Lung (tissue), 12 donors: ENCODE results near the gene CATSPERB. TPM values are rescaled to one million over a fixed set of nuclear protein-coding genes. Genes with fewer than 3 reads are reported as not detected.

ENCODE experiments used
- ATAC-seq: fragments of 200-7000 bp; cut with Tn5 transposase; one replicate; pipeline ENCODE4 v1.9.1; 2020; ENCODE audit warnings: moderate number of reproducible peaks; ENCODE audit not compliant: insufficient read depth, low FRiP score
- DNase-seq, 3 donors: peaks; one replicate each; pipeline ENCODE4 v3.0.0-alpha.2; 2013 to 2017
- H3K27ac ChIP-seq, 2 donors: one replicate each; pipeline ENCODE4 v1.5.1; 2013; ENCODE audit warnings: mild to moderate bottlenecking in 2 of 2, moderate library complexity in 2 of 2, control low read depth in 1 of 2, inconsistent platforms in 1 of 2, low read depth in 1 of 2, low read length in 1 of 2
- H3K27me3 ChIP-seq, 3 donors: one replicate each; pipeline ENCODE4 v1.5.1; 2013; ENCODE audit warnings: low read length in 2 of 3; ENCODE audit not compliant: control insufficient read depth in 3 of 3, insufficient read depth in 3 of 3
- H3K36me3 ChIP-seq, 4 donors: one replicate each; pipeline ENCODE4 v1.5.1; 2013; ENCODE audit warnings: low read length in 4 of 4, mild to moderate bottlenecking in 1 of 4, moderate library complexity in 1 of 4; ENCODE audit not compliant: control insufficient read depth in 4 of 4, insufficient read depth in 4 of 4
- H3K4me1 ChIP-seq, 5 donors: one replicate each; pipeline ENCODE4 v1.5.1; 2013; ENCODE audit warnings: low read length in 5 of 5, mild to moderate bottlenecking in 2 of 5, moderate library complexity in 1 of 5; ENCODE audit not compliant: control insufficient read depth in 5 of 5, insufficient read depth in 5 of 5
- H3K4me3 ChIP-seq: one replicate; pipeline ENCODE4 v1.5.1; 2013; ENCODE audit warnings: mild to moderate bottlenecking, control low read depth, moderate library complexity
- H3K9ac ChIP-seq, 2 donors: one replicate each; pipeline ENCODE4 v1.5.1; 2013; ENCODE audit warnings: low read length in 2 of 2, control low read depth in 1 of 2; ENCODE audit not compliant: insufficient read depth in 1 of 2
- H3K9me3 ChIP-seq, 4 donors: one replicate each; pipeline ENCODE4 v1.5.1; 2013; ENCODE audit warnings: low read length in 3 of 4, mild to moderate bottlenecking in 1 of 4, moderate library complexity in 1 of 4; ENCODE audit not compliant: control insufficient read depth in 4 of 4, insufficient read depth in 3 of 4
- WGBS, 2 donors: extraction: QIAGEN DNeasy Blood & Tissue Kit; methylation state at CpG; one replicate each; pipeline ENCODE4 v1.1.7; 2013; 5-methylcytosine and 5-hydroxymethylcytosine counted together
- polyA plus RNA-seq, 2 donors: library from polyadenylated mRNA; stranded (reverse); fragments of 200-250 nt; gene quantifications; one replicate each; pipeline ENCODE4 v1.2.1, GENCODE V29; 2013
- total RNA-seq, 2 donors: library from RNA; depleted of rRNA in 1 of 2; stranded (reverse); fragments of >200 nt in 1 of 2; gene quantifications; one replicate each; pipeline ENCODE4 v1.2.1, GENCODE V29; 2014 to 2021
- TF ChIP-seq, protein P1 (sequence below): IDR thresholded peaks from 2 replicates; pipeline ENCODE4 v1.5.1; 2012; ENCODE audit warnings: mild to moderate bottlenecking; ENCODE audit errors: control extremely low read depth, extremely low read depth
- donor health status: control.
- donor health status: control.
- donor health status: Bipolar disorder and iron deficiency.
- donor health status: healthy.
- donor health status: DM: yes; HTN: yes; CAD: no.

Gene CATSPERB
- total and polyA plus RNA-seq, 4 donors = 0.57 to 9.0 (median 4.3) TPM

DNA sequence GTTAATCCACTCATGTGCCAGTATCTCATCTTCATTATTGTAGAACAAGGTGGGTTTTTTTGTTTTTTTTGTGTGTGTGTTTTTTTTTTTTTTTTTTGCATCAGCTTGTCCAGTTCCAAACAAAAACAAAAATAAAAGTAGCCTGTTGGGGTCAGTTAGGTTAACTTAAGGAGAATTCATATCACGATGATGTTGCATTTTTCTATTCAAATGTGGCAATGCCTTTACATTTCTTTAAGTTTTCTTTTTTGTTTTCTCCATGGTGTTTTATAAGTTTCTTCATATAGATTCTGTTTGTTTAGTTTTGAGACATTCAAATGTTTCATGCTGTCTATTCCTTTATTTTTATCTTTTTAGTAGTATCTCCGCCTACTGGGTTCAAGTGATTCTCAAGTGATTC is 16.2 kb upstream of the CATSPERB start:
- Histone ChIP-seq H3K4me1 (peaks cover 0 to 5% (median 0%) of the 10 kb centered on the region in 5 donors), H3K9me3 (no peaks in the 10 kb centered on the region), H3K36me3 (no peaks in the 10 kb centered on the region), H3K27me3 (no peaks in the 10 kb centered on the region), H3K4me3 (no peak overlapping the region), H3K9ac (no peak overlapping the region), H3K27ac (no peak overlapping the region)
- ATAC-seq (no peak), DNase-seq (no peak)
- TF ChIP-seq, protein P1, sequence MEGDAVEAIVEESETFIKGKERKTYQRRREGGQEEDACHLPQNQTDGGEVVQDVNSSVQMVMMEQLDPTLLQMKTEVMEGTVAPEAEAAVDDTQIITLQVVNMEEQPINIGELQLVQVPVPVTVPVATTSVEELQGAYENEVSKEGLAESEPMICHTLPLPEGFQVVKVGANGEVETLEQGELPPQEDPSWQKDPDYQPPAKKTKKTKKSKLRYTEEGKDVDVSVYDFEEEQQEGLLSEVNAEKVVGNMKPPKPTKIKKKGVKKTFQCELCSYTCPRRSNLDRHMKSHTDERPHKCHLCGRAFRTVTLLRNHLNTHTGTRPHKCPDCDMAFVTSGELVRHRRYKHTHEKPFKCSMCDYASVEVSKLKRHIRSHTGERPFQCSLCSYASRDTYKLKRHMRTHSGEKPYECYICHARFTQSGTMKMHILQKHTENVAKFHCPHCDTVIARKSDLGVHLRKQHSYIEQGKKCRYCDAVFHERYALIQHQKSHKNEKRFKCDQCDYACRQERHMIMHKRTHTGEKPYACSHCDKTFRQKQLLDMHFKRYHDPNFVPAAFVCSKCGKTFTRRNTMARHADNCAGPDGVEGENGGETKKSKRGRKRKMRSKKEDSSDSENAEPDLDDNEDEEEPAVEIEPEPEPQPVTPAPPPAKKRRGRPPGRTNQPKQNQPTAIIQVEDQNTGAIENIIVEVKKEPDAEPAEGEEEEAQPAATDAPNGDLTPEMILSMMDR = no peak
- WGBS, 2 donors = 98 to 99% methylated on average over 2 of the region's 2 CpGs

DNA sequence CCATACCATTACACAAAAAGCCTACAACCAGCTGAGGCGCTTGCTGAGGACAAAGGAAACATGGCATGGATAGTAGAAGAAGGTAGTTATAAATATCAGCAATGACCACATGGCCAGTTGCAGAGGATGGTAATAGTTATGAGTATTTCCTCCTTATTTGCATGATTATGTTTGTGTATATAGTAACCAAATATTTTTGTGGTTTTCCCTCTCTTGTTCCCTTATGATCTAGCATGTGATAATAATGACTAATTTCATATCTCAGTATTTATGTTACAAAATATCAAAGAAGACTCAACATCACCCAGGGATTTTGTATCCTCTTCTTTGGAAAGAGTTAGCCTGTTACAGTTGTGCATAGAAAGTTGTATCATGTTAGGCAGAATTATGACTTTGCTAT is 13.5 kb upstream of the CATSPERB start:
- H3K9me3 ChIP-seq = no peaks in the 10 kb centered on the region
- TF ChIP-seq, protein P1 = no peak
- H3K27ac ChIP-seq = no peak overlapping the region
- whole genome bisulfite sequencing, 2 donors = 94 to 95% methylated on average over 1 of the region's 1 CpG
- no peaks in the 10 kb centered on the region for H3K36me3 ChIP-seq
- no peaks in the 10 kb centered on the region for H3K27me3 ChIP-seq
- ATAC-seq (no peak), DNase-seq (no peak)
- H3K9ac ChIP-seq = no peak overlapping the region
- no peak overlapping the region for H3K4me3 ChIP-seq
- H3K4me1 ChIP-seq = peaks cover 0 to 3% (median 0%) of the 10 kb centered on the region in 5 donors

DNA sequence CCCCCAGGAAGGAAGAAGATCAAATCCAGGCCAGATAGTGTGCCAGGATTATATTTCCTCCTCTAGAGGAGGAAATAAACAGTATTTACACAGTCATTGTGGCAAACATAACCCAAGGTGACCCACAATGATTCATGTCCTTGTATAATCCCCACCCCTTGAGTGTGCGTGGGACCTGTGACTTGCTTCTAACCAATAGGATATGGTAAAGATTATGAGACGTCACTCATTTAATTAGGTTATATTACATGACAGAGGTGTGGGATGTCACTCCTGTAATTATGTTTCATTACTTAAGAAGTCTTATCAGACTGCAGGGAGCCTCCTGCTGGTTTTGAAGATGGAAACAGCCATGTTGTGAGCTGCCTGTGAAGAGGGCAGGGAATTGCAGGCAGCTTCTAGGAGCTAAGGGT is 12.2 kb upstream of the CATSPERB start:
- TF ChIP-seq, protein P1 = no peak
- no peaks in the 10 kb centered on the region for H3K36me3 ChIP-seq
- H3K27ac ChIP-seq = no peak overlapping the region
- H3K4me1 ChIP-seq = peaks cover 0 to 3% (median 0%) of the 10 kb centered on the region in 5 donors
- 52 to 56% methylated on average over 2 of the region's 2 CpGs for WGBS, 2 donors
- no peaks in the 10 kb centered on the region for H3K9me3 ChIP-seq
- H3K9ac ChIP-seq = no peak overlapping the region
- ATAC-seq = peak; percentile 76
- H3K27me3 ChIP-seq = no peaks in the 10 kb centered on the region
- peak in 1 of 3 donors; percentile 5 for DNase-seq
- H3K4me3 ChIP-seq = no peak overlapping the region

DNA sequence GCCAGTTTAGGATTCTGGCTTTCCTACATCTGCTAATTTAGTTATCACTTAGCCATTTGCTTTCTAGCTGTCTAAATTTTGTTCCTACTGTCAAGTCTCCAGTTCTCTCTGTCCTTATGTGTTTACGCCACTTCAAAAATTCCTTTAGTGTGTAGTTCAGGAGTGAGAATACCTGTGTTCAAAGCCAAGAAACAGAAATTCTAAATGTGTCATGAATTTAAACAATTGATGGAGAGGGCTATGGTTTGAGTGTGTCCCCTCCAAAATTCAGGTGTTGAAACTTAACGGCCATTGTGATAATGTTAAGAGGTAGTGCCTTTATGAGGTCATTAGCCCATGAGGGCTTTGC is 11.4 kb upstream of the CATSPERB start:
- peaks cover 0 to 3% (median 0%) of the 10 kb centered on the region in 5 donors for H3K4me1 ChIP-seq
- no peak for DNase-seq
- peak overlapping the region in 1 of 2 donors; percentile 40 for H3K27ac ChIP-seq
- H3K36me3 ChIP-seq = no peaks in the 10 kb centered on the region
- no peaks in the 10 kb centered on the region for H3K9me3 ChIP-seq
- H3K9ac ChIP-seq = no peak overlapping the region
- no peak overlapping the region for H3K4me3 ChIP-seq
- TF ChIP-seq, protein P1 = no peak
- WGBS, 2 donors = 71 to 80% methylated on average over 2 of the region's 2 CpGs
- ATAC-seq = no peak
- no peaks in the 10 kb centered on the region for H3K27me3 ChIP-seq
